Neural progenitor cell (in vitro differentiated cells): ENCODE results near the gene TMEM150C. TPM values are rescaled to one million over a fixed set of nuclear protein-coding genes. Genes with fewer than 3 reads are reported as not detected.
"Not testable (repeated sequence)": the region's sequence is repeated elsewhere in the genome, so short reads cannot be mapped to it uniquely, and the experiment has no call there.

Experiments used
- DNase-seq: peaks from one replicate; pipeline ENCODE4 v3.0.0-alpha.2; 2016; ENCODE audit warnings: low spot score
- H2AFZ ChIP-seq: fragments of 200-600 bp; sonication (generic); replicated peaks from 2 replicates; pipeline ENCODE4 v1.6.1; 2016; ENCODE audit warnings: antibody characterized with exemption
- H3F3A ChIP-seq: fragments of 200-600 bp; sonication (generic); 2 replicates; pipeline ENCODE4 v1.6.1; 2016; ENCODE audit warnings: antibody characterized with exemption, low read depth
- H3K27ac ChIP-seq: fragments of 200-600 bp; sonication (generic); 2 replicates; pipeline ENCODE4 v1.5.1; 2016; ENCODE audit warnings: mild to moderate bottlenecking
- H3K27me3 ChIP-seq: fragments of 200-600 bp; sonication (generic); 2 replicates; pipeline ENCODE4 v1.6.1; 2016; ENCODE audit warnings: mild to moderate bottlenecking, moderate library complexity
- H3K36me3 ChIP-seq: fragments of 200-600 bp; sonication (generic); 2 replicates; pipeline ENCODE4 v1.5.1; 2016
- H3K4me1 ChIP-seq: fragments of 200-600 bp; sonication (generic); 2 replicates; pipeline ENCODE4 v1.6.1; 2016; ENCODE audit warnings: mixed run types
- H3K4me2 ChIP-seq: fragments of 200-600 bp; sonication (generic); 2 replicates; pipeline ENCODE4 v1.6.1; 2016
- H3K4me3 ChIP-seq: fragments of 200-600 bp; sonication (generic); 2 replicates; pipeline ENCODE4 v1.5.1; 2016
- H3K79me2 ChIP-seq: fragments of 200-600 bp; sonication (generic); 2 replicates; pipeline ENCODE4 v1.6.1; 2016; ENCODE audit warnings: low read depth
- H3K9ac ChIP-seq: fragments of 200-600 bp; sonication (generic); 2 replicates; pipeline ENCODE4 v1.6.1; 2016
- H3K9me3 ChIP-seq: fragments of 200-600 bp; sonication (generic); 2 replicates; pipeline ENCODE4 v1.5.1; 2016; ENCODE audit warnings: low read depth
- H4K20me1 ChIP-seq: fragments of 200-600 bp; sonication (generic); 2 replicates; pipeline ENCODE4 v1.6.1; 2016; ENCODE audit warnings: low read depth
- H3K27ac Mint-ChIP-seq: 3 replicates; pipeline ENCODE4 v1.8.0; 2021; ENCODE audit warnings: mixed read lengths
- H3K27me3 Mint-ChIP-seq: 2 replicates; pipeline ENCODE4 v1.8.0; 2022; ENCODE audit warnings: low read depth, mild to moderate bottlenecking, inconsistent platforms, moderate library complexity, mixed read lengths; ENCODE audit not compliant: insufficient read depth
- H3K36me3 Mint-ChIP-seq: 3 replicates; pipeline ENCODE4 v1.8.0; 2021; ENCODE audit warnings: mixed read lengths
- H3K4me1 Mint-ChIP-seq: 3 replicates; pipeline ENCODE4 v1.8.0; 2021; ENCODE audit warnings: mixed read lengths
- H3K4me3 Mint-ChIP-seq: 3 replicates; pipeline ENCODE4 v1.8.0; 2021; ENCODE audit warnings: mild to moderate bottlenecking, moderate library complexity, mixed read lengths
- H3K9me3 Mint-ChIP-seq: 3 replicates; pipeline ENCODE4 v1.8.0; 2020; ENCODE audit warnings: mixed read lengths
- CTCF ChIP-seq: fragments of 200-600 bp; sonication (generic); IDR thresholded peaks from 2 replicates; pipeline ENCODE4 v1.5.1; 2017; ENCODE audit warnings: antibody characterized with exemption, mild to moderate bottlenecking
- EZH2 ChIP-seq: fragments of 200-600 bp; sonication (generic); IDR thresholded peaks from 2 replicates; pipeline ENCODE4 v1.6.1; 2017; ENCODE audit warnings: antibody characterized with exemption, mild to moderate bottlenecking, moderate library complexity
- EZH2phosphoT487 ChIP-seq: fragments of 200-600 bp; sonication (generic); IDR thresholded peaks from 2 replicates; pipeline ENCODE4 v1.6.1; 2017; ENCODE audit warnings: antibody characterized with exemption
- total RNA-seq: library from RNA; depleted of rRNA; stranded (reverse); fragments of >200 nt; gene quantifications from 2 replicates; pipeline ENCODE4 v1.2.3, GENCODE V29; 2015; ENCODE audit warnings: low replicate concordance

Gene TMEM150C
- total RNA-seq, 1 donor from 2014 or later = 3.8 TPM

DNA sequence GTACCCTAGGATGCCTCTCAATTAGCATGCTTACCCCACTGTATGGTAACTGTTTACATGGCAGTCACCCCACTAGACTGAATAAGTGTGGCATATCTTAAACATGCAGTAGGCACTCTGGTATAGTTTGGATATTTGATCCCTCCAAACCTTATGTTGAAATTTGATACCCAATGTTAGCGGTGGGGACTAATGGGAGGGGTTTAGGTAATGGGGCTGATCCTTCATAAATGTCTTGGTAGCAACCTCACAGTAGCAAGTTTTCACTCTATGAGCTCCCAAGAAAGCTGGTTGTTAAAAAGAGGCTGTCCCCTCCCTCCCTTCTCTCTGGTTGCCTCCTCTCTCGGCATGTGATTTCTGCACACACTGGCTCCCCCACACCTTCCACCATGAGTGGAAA lies 10.1 kb downstream of the TMEM150C start:
- no peaks in the 10 kb centered on the region for H3K36me3 ChIP-seq
- no peak overlapping the region for H3K4me2 ChIP-seq
- no peaks in the 10 kb centered on the region for H3K4me1 Mint-ChIP-seq
- H3K4me1 ChIP-seq = no peaks in the 10 kb centered on the region
- H3K27ac ChIP-seq = no peak overlapping the region
- H3K4me3 ChIP-seq = no peak overlapping the region
- no peaks in the 10 kb centered on the region for H3K9me3 ChIP-seq
- peaks cover 12% of the 10 kb centered on the region for H3K27me3 Mint-ChIP-seq
- H3K79me2 ChIP-seq = no peaks in the 10 kb centered on the region
- no peaks in the 10 kb centered on the region for H3K27me3 ChIP-seq
- TF ChIP-seq EZH2 (no peak), EZH2phosphoT487 (no peak), CTCF (no peak)
- H2AFZ ChIP-seq = no peak overlapping the region
- H3K27ac Mint-ChIP-seq = no peak overlapping the region
- H3K9me3 Mint-ChIP-seq = peaks cover 5% of the 10 kb centered on the region
- H3K4me3 Mint-ChIP-seq = no peak overlapping the region
- H4K20me1 ChIP-seq = no peaks in the 10 kb centered on the region
- H3F3A ChIP-seq = no peaks in the 10 kb centered on the region
- peaks cover 2% of the 10 kb centered on the region for H3K36me3 Mint-ChIP-seq
- no peak for DNase-seq
- no peak overlapping the region for H3K9ac ChIP-seq

GRCh38 chr4:82547850-82548249 lies 13.9 kb downstream of the TMEM150C start:
- H3K9me3 ChIP-seq, H2AFZ ChIP-seq, H3F3A ChIP-seq, H4K20me1 ChIP-seq, H3K79me2 ChIP-seq, H3K4me3 ChIP-seq, H3K4me1 ChIP-seq, H3K27ac Mint-ChIP-seq, H3K36me3 ChIP-seq, H3K4me2 ChIP-seq, DNase-seq, H3K9me3 Mint-ChIP-seq, H3K36me3 Mint-ChIP-seq, H3K4me1 Mint-ChIP-seq, H3K27me3 Mint-ChIP-seq, H3K27ac ChIP-seq, H3K9ac ChIP-seq, H3K27me3 ChIP-seq, H3K4me3 Mint-ChIP-seq: not testable (repeated sequence)

DNA sequence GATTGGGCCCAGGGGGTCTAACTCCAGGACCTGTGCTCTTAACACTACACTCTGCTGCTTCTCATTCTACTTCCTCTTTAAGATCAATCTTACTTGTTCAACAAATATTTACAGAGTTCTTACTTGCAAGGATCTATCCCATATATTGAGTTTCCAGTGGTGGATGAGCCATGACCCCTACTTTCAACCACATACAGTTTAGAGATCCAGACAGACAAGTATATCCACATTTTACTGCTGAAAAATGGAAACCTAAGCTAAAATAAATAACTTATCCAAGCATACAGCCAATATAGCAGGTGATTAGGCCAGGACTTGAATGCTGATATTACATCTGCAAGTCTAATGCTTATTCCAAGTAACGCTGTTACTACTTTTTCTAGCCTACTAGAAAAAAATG lies 18.7 kb downstream of the TMEM150C start:
- H3K79me2 ChIP-seq = no peaks in the 10 kb centered on the region
- H3K9ac ChIP-seq = no peak overlapping the region
- no peak overlapping the region for H3K4me3 ChIP-seq
- no peaks in the 10 kb centered on the region for H3K36me3 ChIP-seq
- no peaks in the 10 kb centered on the region for H4K20me1 ChIP-seq
- no peak overlapping the region for H3K27ac ChIP-seq
- no peaks in the 10 kb centered on the region for H3K4me1 Mint-ChIP-seq
- H3K4me1 ChIP-seq = no peaks in the 10 kb centered on the region
- no peak overlapping the region for H2AFZ ChIP-seq
- DNase-seq = no peak
- no peak overlapping the region for H3K4me3 Mint-ChIP-seq
- H3K36me3 Mint-ChIP-seq = no peaks in the 10 kb centered on the region
- H3K27me3 Mint-ChIP-seq = no peaks in the 10 kb centered on the region
- TF ChIP-seq EZH2phosphoT487 (no peak), CTCF (no peak), EZH2 (no peak)
- no peaks in the 10 kb centered on the region for H3K9me3 ChIP-seq
- H3K27ac Mint-ChIP-seq = no peak overlapping the region
- no peak overlapping the region for H3K4me2 ChIP-seq
- H3K9me3 Mint-ChIP-seq = peaks cover 6% of the 10 kb centered on the region
- H3K27me3 ChIP-seq = no peaks in the 10 kb centered on the region
- no peaks in the 10 kb centered on the region for H3F3A ChIP-seq

DNA sequence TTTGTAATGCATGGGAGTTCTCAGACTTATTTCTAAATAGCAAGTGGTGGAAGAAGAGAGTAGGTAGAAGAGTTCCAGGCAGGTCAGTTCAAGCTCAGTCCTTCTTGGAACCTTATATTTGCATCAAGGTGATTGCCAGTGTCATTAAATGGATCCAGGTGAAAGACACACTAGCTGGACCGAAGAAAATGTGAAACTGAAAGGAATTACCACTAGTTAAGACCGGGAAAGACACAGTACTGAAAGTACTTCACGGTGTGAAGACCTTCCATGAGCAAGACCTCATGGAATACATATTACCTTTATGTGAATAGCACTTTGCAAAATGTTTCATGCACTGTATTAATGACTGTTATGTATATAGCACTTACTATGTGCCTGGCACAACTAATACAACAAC lies 19.1 kb downstream of the TMEM150C start:
- H3K79me2 ChIP-seq = no peaks in the 10 kb centered on the region
- Mint-ChIP-seq H3K36me3 (no peaks in the 10 kb centered on the region), H3K27ac (no peak overlapping the region), H3K9me3 (peaks cover 6% of the 10 kb centered on the region), H3K4me3 (no peak overlapping the region), H3K27me3 (no peaks in the 10 kb centered on the region), H3K4me1 (no peaks in the 10 kb centered on the region)
- H3K36me3 ChIP-seq = no peaks in the 10 kb centered on the region
- no peaks in the 10 kb centered on the region for H4K20me1 ChIP-seq
- no peaks in the 10 kb centered on the region for H3K27me3 ChIP-seq
- no peaks in the 10 kb centered on the region for H3F3A ChIP-seq
- no peak overlapping the region for H3K27ac ChIP-seq
- H3K4me1 ChIP-seq = no peaks in the 10 kb centered on the region
- H3K4me2 ChIP-seq = no peak overlapping the region
- no peak overlapping the region for H2AFZ ChIP-seq
- DNase-seq = no peak
- H3K4me3 ChIP-seq = no peak overlapping the region
- H3K9me3 ChIP-seq = no peaks in the 10 kb centered on the region
- TF ChIP-seq EZH2phosphoT487 = no peak
- TF ChIP-seq EZH2 = no peak
- TF ChIP-seq CTCF = no peak
- H3K9ac ChIP-seq = no peak overlapping the region
